Measurements from ENCODE around the gene POT1. TPM values are rescaled to one million over a fixed set of nuclear protein-coding genes. Genes with fewer than 3 reads are reported as not detected.

The POT1 gene
- polyA plus RNA-seq, 2 donors, result 2.8 to 4.3 TPM

DNA sequence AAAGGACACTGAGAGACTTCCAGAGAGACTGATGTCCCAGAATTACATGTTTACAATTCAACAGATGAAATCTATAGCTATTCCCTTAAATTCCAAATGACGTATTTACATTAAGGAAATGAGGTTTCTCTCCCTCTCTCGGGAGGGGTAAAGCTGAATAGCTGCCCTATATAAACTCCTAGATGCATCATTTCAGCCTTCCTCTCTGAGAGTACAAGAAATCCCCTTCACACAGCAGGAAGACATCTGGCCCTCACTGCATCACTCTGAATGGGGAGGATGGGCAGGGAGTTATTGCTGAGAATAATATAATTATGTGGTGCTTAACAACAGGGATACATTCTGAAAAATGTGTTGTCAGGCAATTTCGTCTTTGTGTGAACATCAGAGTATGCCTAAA, 11.0 kb downstream of the POT1 start:
- Histone ChIP-seq H3K9me3 (ENCODE audit: control insufficient read depth in 2 of 2, insufficient read depth in 1 of 2, low read depth in 1 of 2, low read length in 1 of 2) (no peaks in the 10 kb centered on the region), H3K27ac (ENCODE audit: low read depth in 2 of 2, low read length in 1 of 2) (no peak overlapping the region), H3K4me3 (ENCODE audit: low read depth in 1 of 2, low read length in 2 of 2) (no peak overlapping the region), H3K27me3 (ENCODE audit: control insufficient read depth in 1 of 2, insufficient read depth in 2 of 2, low read length in 2 of 2) (no peaks in the 10 kb centered on the region), H3K36me3 (ENCODE audit: control insufficient read depth in 2 of 2, insufficient read depth in 2 of 2, low read length in 1 of 2) (no peaks in the 10 kb centered on the region), H3K4me1 (ENCODE audit: control insufficient read depth in 2 of 2, insufficient read depth in 2 of 2, low read length in 1 of 2) (peaks cover 0 to 2% of the 10 kb centered on the region in 2 donors)
- 80 to 83% methylated on average over 3 of the region's 3 CpGs for WGBS, 2 donors

DNA sequence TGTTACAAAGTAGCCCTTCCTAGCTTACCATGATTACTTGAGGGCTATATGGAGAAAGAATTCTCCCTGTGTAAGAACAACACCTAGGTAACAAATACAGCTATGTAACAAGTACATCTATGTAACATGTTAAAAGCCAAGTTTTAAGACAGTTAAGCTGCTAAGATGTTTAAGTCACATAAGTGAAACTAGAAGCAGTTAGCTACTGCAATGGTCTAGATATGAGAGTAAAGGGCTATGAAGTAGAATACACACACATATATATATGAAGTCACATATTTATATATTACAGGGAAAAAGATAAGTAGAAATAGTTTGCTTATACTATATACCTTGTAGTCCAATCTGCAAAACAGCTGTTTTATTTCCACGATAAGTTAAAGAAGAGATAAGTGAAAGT, 14.4 kb downstream of the POT1 start:
- H3K27me3 ChIP-seq (ENCODE audit: control insufficient read depth in 1 of 2, insufficient read depth in 2 of 2, low read length in 2 of 2), result no peaks in the 10 kb centered on the region
- 86 to 93% methylated on average over 1 of the region's 1 CpG for WGBS, 2 donors

DNA sequence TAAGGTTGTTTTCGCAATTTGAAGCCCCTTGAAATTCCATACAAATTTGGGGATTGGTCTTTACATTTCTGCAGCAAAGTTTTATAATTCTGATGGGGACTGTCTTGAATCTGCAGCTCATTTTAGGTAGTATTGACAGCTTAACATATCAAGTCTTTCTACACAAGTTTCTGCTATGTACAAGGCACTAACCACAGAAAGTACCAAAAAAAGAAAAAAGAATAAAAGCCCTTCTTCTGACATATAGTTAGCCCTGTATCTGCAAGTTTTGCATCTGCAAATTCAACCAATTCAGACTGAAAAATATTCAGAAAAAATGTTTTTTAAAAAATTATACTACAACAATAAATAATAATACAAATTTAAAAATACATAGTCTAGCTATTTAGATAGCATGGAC, 15.3 kb downstream of the POT1 start:
- Histone ChIP-seq H3K36me3 (ENCODE audit: control insufficient read depth in 2 of 2, insufficient read depth in 2 of 2, low read length in 1 of 2) (no peaks in the 10 kb centered on the region), H3K4me1 (ENCODE audit: control insufficient read depth in 2 of 2, insufficient read depth in 2 of 2, low read length in 1 of 2) (peaks cover 0 to 2% of the 10 kb centered on the region in 2 donors), H3K27me3 (ENCODE audit: control insufficient read depth in 1 of 2, insufficient read depth in 2 of 2, low read length in 2 of 2) (no peaks in the 10 kb centered on the region), H3K27ac (ENCODE audit: low read depth in 2 of 2, low read length in 1 of 2) (no peak overlapping the region), H3K4me3 (ENCODE audit: low read depth in 1 of 2, low read length in 2 of 2) (no peak overlapping the region), H3K9me3 (ENCODE audit: control insufficient read depth in 2 of 2, insufficient read depth in 1 of 2, low read depth in 1 of 2, low read length in 1 of 2) (no peaks in the 10 kb centered on the region)
- WGBS, 2 donors, result 45 to 93% methylated on average over 1 of the region's 1 CpG

More for the DNA sequence above, 14.4 kb downstream of the POT1 start:
- Histone ChIP-seq H3K36me3 (ENCODE audit: control insufficient read depth in 2 of 2, insufficient read depth in 2 of 2, low read length in 1 of 2) (no peaks in the 10 kb centered on the region), H3K4me3 (ENCODE audit: low read depth in 1 of 2, low read length in 2 of 2) (no peak overlapping the region), H3K27ac (ENCODE audit: low read depth in 2 of 2, low read length in 1 of 2) (no peak overlapping the region), H3K4me1 (ENCODE audit: control insufficient read depth in 2 of 2, insufficient read depth in 2 of 2, low read length in 1 of 2) (peaks cover 0 to 2% of the 10 kb centered on the region in 2 donors), H3K9me3 (ENCODE audit: control insufficient read depth in 2 of 2, insufficient read depth in 1 of 2, low read depth in 1 of 2, low read length in 1 of 2) (no peaks in the 10 kb centered on the region)

DNA sequence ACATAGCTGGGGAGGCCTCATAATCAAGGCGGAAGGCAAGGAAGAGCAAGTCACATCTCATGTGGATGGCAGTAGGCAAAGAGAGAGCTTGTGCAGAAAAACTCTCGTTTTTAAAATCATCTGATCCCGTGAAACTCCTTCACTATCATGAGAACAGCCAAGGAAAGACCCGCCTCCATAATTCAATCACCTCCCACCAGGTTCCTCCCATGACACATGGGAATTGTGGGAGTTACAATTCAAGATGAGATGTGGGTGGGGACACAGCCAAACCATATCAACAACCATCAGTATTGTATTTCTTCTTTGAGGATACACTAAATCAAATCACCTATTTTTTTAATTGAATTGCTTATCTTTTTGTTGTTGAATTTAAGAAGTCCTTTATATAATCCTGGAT, 16.7 kb downstream of the POT1 start:
- Histone ChIP-seq H3K27me3 (ENCODE audit: control insufficient read depth in 1 of 2, insufficient read depth in 2 of 2, low read length in 2 of 2) (no peaks in the 10 kb centered on the region), H3K36me3 (ENCODE audit: control insufficient read depth in 2 of 2, insufficient read depth in 2 of 2, low read length in 1 of 2) (no peaks in the 10 kb centered on the region), H3K9me3 (ENCODE audit: control insufficient read depth in 2 of 2, insufficient read depth in 1 of 2, low read depth in 1 of 2, low read length in 1 of 2) (no peaks in the 10 kb centered on the region), H3K27ac (ENCODE audit: low read depth in 2 of 2, low read length in 1 of 2) (no peak overlapping the region), H3K4me3 (ENCODE audit: low read depth in 1 of 2, low read length in 2 of 2) (no peak overlapping the region), H3K4me1 (ENCODE audit: control insufficient read depth in 2 of 2, insufficient read depth in 2 of 2, low read length in 1 of 2) (peaks cover 0 to 2% of the 10 kb centered on the region in 2 donors)
- WGBS, 2 donors, result 95 to 96% methylated on average over 4 of the region's 4 CpGs

DNA sequence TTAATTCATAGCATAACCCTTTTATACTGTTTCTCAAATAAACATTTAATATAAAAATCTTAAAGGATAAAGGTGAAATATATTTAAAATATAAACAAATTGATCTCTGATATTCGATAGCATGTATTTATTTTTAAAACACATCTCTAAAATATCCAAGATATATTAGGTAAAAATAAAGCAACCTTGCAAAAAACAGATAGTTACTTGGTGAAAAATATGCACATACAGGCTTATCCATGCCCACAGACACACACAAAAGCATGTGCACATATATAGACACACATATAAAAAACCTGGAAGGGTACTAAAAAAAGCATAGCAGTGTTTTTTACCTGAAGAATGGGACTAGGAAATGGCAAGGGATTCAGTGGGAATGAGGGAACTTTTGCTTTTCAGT, 19.8 kb downstream of the POT1 start:
- Histone ChIP-seq H3K4me1 (ENCODE audit: control insufficient read depth in 2 of 2, insufficient read depth in 2 of 2, low read length in 1 of 2) (no peaks in the 10 kb centered on the region), H3K27ac (ENCODE audit: low read depth in 2 of 2, low read length in 1 of 2) (no peak overlapping the region), H3K9me3 (ENCODE audit: control insufficient read depth in 2 of 2, insufficient read depth in 1 of 2, low read depth in 1 of 2, low read length in 1 of 2) (no peaks in the 10 kb centered on the region), H3K36me3 (ENCODE audit: control insufficient read depth in 2 of 2, insufficient read depth in 2 of 2, low read length in 1 of 2) (no peaks in the 10 kb centered on the region), H3K4me3 (ENCODE audit: low read depth in 1 of 2, low read length in 2 of 2) (no peak overlapping the region), H3K27me3 (ENCODE audit: control insufficient read depth in 1 of 2, insufficient read depth in 2 of 2, low read length in 2 of 2) (no peaks in the 10 kb centered on the region)
- WGBS, 2 donors, result 41 to 76% methylated on average over 1 of the region's 1 CpG

DNA sequence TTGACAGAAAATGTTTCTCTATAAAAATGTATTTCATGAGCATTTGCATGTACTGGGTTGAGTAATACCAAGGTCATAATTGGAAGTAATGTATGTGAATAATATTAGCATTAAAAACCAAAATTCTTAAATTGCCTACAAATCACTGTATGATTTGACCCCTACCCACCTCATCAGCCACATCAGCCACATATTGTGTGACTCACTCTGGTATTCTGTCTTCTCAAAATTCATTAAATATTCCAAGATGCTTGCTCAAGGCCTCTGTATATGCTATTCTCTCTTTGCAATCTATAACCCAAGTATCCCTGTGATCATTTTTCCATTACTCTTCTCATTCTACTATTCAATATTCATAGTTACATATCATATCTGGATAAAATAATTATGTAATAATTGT, 21.4 kb downstream of the POT1 start:
- Histone ChIP-seq H3K9me3 (ENCODE audit: control insufficient read depth in 2 of 2, insufficient read depth in 1 of 2, low read depth in 1 of 2, low read length in 1 of 2) (no peaks in the 10 kb centered on the region), H3K4me3 (ENCODE audit: low read depth in 1 of 2, low read length in 2 of 2) (no peak overlapping the region), H3K27ac (ENCODE audit: low read depth in 2 of 2, low read length in 1 of 2) (no peak overlapping the region), H3K36me3 (ENCODE audit: control insufficient read depth in 2 of 2, insufficient read depth in 2 of 2, low read length in 1 of 2) (no peaks in the 10 kb centered on the region), H3K27me3 (ENCODE audit: control insufficient read depth in 1 of 2, insufficient read depth in 2 of 2, low read length in 2 of 2) (no peaks in the 10 kb centered on the region), H3K4me1 (ENCODE audit: control insufficient read depth in 2 of 2, insufficient read depth in 2 of 2, low read length in 1 of 2) (no peaks in the 10 kb centered on the region)

DNA sequence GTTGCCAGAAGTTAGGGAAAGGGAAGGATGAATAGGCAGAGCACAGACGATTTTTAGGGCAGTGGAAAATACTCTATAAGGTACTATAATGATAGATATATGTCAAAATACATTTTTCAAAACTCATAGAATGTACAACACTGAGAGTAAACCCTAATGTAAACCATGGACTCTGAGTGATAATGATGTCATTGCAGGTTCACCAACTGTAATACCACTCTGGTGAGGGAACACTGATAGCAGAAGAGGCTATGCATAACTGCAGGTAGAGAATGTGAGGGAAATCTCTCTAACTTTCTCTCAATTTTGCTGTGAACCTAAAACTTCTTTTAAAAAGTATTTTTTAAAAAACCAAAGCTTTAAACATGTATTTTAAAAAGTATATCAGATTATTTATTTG, 22.1 kb downstream of the POT1 start:
- H3K27ac ChIP-seq (ENCODE audit: low read depth in 2 of 2, low read length in 1 of 2), result no peak overlapping the region
- no peaks in the 10 kb centered on the region for H3K27me3 ChIP-seq (ENCODE audit: control insufficient read depth in 1 of 2, insufficient read depth in 2 of 2, low read length in 2 of 2)
- H3K4me1 ChIP-seq (ENCODE audit: control insufficient read depth in 2 of 2, insufficient read depth in 2 of 2, low read length in 1 of 2), result no peaks in the 10 kb centered on the region
- no peaks in the 10 kb centered on the region for H3K9me3 ChIP-seq (ENCODE audit: control insufficient read depth in 2 of 2, insufficient read depth in 1 of 2, low read depth in 1 of 2, low read length in 1 of 2)
- no peaks in the 10 kb centered on the region for H3K36me3 ChIP-seq (ENCODE audit: control insufficient read depth in 2 of 2, insufficient read depth in 2 of 2, low read length in 1 of 2)
- no peak overlapping the region for H3K4me3 ChIP-seq (ENCODE audit: low read depth in 1 of 2, low read length in 2 of 2)
- WGBS, 2 donors, result 76 to 80% methylated on average over 1 of the region's 1 CpG

DNA sequence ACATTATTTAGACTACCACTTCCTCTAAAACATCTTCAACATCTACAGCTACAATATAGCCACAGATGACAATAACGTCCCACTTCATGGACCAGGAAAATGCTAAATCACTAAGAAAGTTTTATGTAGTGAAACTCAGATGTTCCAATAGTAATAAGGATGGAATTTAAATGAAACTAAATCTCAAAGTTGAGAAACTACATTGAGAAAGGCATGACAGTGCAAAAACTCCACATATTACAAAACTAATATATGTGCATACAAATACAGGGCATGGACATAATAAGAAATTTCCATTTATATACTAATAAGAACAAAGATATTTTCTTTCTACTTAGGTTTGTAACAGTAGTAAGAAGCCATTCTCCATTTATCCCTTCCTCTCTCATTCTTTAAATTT, 31.1 kb downstream of the POT1 start:
- WGBS, 2 donors, result 81 to 87% methylated on average over 1 of the region's 1 CpG
- peaks cover 3 to 5% of the 10 kb centered on the region in 2 donors for H3K9me3 ChIP-seq (ENCODE audit: control insufficient read depth in 2 of 2, insufficient read depth in 1 of 2, low read depth in 1 of 2, low read length in 1 of 2)
- no peak overlapping the region for H3K4me3 ChIP-seq (ENCODE audit: low read depth in 1 of 2, low read length in 2 of 2)
- H3K27me3 ChIP-seq (ENCODE audit: control insufficient read depth in 1 of 2, insufficient read depth in 2 of 2, low read length in 2 of 2), result no peaks in the 10 kb centered on the region
- no peak overlapping the region for H3K27ac ChIP-seq (ENCODE audit: low read depth in 2 of 2, low read length in 1 of 2)
- no peaks in the 10 kb centered on the region for H3K36me3 ChIP-seq (ENCODE audit: control insufficient read depth in 2 of 2, insufficient read depth in 2 of 2, low read length in 1 of 2)
- no peaks in the 10 kb centered on the region for H3K4me1 ChIP-seq (ENCODE audit: control insufficient read depth in 2 of 2, insufficient read depth in 2 of 2, low read length in 1 of 2)

DNA sequence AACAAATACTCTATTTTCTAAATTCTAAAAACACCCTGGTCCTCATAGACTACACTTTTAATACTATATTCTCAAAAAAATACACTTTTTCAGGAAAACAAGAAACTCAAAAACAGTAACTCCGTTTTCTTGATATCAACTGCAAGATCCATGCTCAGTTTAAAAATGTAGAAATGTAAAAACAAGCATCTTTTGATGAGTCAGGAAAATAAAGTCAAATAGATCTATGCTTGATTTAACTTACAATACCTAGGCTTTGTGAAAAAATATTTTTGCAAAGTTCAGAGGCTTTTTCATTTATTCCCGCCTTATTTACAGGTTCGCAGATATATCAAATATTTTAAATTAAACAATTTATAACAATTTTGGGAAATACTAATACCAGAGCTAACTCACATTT, 33.6 kb downstream of the POT1 start:
- Histone ChIP-seq H3K4me1 (ENCODE audit: control insufficient read depth in 2 of 2, insufficient read depth in 2 of 2, low read length in 1 of 2) (no peaks in the 10 kb centered on the region), H3K4me3 (ENCODE audit: low read depth in 1 of 2, low read length in 2 of 2) (no peak overlapping the region), H3K36me3 (ENCODE audit: control insufficient read depth in 2 of 2, insufficient read depth in 2 of 2, low read length in 1 of 2) (no peaks in the 10 kb centered on the region), H3K27me3 (ENCODE audit: control insufficient read depth in 1 of 2, insufficient read depth in 2 of 2, low read length in 2 of 2) (no peaks in the 10 kb centered on the region), H3K27ac (ENCODE audit: low read depth in 2 of 2, low read length in 1 of 2) (no peak overlapping the region), H3K9me3 (ENCODE audit: control insufficient read depth in 2 of 2, insufficient read depth in 1 of 2, low read depth in 1 of 2, low read length in 1 of 2) (peaks cover 3 to 5% of the 10 kb centered on the region in 2 donors)
- WGBS, 2 donors, result 96 to 97% methylated on average over 3 of the region's 3 CpGs

DNA sequence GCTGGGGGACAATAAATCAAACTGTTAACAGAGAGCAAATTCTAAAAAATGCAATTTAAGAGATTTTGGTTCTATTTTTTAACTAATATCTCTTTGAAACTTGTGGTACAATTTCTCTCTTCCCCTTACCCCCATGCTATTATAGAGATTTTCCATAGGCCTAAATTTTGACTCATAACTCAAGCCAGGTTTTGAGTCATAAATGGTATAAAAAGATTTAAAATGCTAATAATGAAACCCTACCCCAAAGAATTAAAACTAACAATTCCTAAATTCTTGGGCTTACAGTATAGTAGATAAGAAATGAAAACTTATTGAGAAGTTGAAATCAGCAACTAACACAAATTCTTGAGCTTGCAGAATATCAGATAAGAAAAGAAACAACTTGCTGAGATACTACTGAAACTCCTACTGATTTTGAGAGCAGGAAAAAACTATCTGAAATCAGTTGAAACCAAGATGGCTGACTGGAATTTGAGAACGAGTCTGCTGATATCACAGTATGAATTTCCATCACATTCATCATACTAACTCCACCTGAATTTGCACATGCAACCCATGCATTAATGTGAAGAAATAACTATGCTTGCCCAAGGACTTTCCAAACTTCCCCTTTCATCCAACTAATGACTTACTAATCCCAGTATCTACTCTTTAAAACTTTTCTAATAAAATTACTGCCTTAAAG, 36.3 kb downstream of the POT1 start:
- Histone ChIP-seq H3K4me1 (ENCODE audit: control insufficient read depth in 2 of 2, insufficient read depth in 2 of 2, low read length in 1 of 2) (no peaks in the 10 kb centered on the region), H3K4me3 (ENCODE audit: low read depth in 1 of 2, low read length in 2 of 2) (no peak overlapping the region), H3K27ac (ENCODE audit: low read depth in 2 of 2, low read length in 1 of 2) (no peak overlapping the region), H3K9me3 (ENCODE audit: control insufficient read depth in 2 of 2, insufficient read depth in 1 of 2, low read depth in 1 of 2, low read length in 1 of 2) (no peaks in the 10 kb centered on the region), H3K27me3 (ENCODE audit: control insufficient read depth in 1 of 2, insufficient read depth in 2 of 2, low read length in 2 of 2) (no peaks in the 10 kb centered on the region), H3K36me3 (ENCODE audit: control insufficient read depth in 2 of 2, insufficient read depth in 2 of 2, low read length in 1 of 2) (no peaks in the 10 kb centered on the region)
- 79 to 81% methylated on average over 1 of the region's 1 CpG for WGBS, 2 donors
